Brain microvascular endothelial cell (primary cell): Measurements from ENCODE around the gene CELF2.

Experiments
- DNase-seq: peaks from one replicate; pipeline ENCODE4 v3.0.0-alpha.2; 2020
- H3K27ac ChIP-seq: fragments of 250-450 bp; sonication (Bioruptor Pico); 2 replicates; pipeline ENCODE4 v1.5.1; 2020; ENCODE audit warnings: mild to moderate bottlenecking, moderate library complexity
- H3K27me3 ChIP-seq: fragments of 250-450 bp; sonication (Bioruptor Pico); replicated peaks from 2 replicates; pipeline ENCODE4 v1.5.1; 2020; ENCODE audit warnings: mild to moderate bottlenecking
- H3K36me3 ChIP-seq: fragments of 250-450 bp; sonication (Bioruptor Pico); replicated peaks from 2 replicates; pipeline ENCODE4 v1.5.1; 2020; ENCODE audit warnings: mild to moderate bottlenecking
- H3K4me3 ChIP-seq: 2 replicates; pipeline ENCODE4 v1.5.1; 2011; ENCODE audit warnings: low read depth, mild to moderate bottlenecking, control low read depth, low read length, moderate library complexity
- CTCF ChIP-seq: IDR thresholded peaks from 2 replicates; pipeline ENCODE4 v1.5.1; 2011; ENCODE audit warnings: low read depth, mild to moderate bottlenecking, moderate library complexity, low read length, control low read depth, inconsistent platforms; ENCODE audit errors: missing control alignments
- in situ Hi-C: cut with HindIII; loops from 2 replicates; pipeline ENCODE4 v1.10.0; 2017; ENCODE audit warnings: low sequenced_read_pairs, low pct_ligation_motif_present

Gene CELF2

GRCh38 chr10:11193001-11193551 is 175.4 kb downstream of the CELF2 start:
- TF ChIP-seq CTCF: no peak
- no peak overlapping the region for H3K27ac ChIP-seq
- no peak overlapping the region for H3K4me3 ChIP-seq
- in situ Hi-C loops: no loop called here
- no peak for DNase-seq
- H3K36me3 ChIP-seq: no peaks in the 10 kb centered on the region
- no peaks in the 10 kb centered on the region for H3K27me3 ChIP-seq

- Histone ChIP-seq H3K36me3 (no peaks in the 10 kb centered on the region), H3K27me3 (no peaks in the 10 kb centered on the region), H3K4me3 (no peak overlapping the region), H3K27ac (no peak overlapping the region)
- in situ Hi-C loops: no loop called here
- no peak for DNase-seq
- TF ChIP-seq CTCF: no peak
Observed at GRCh38 chr10:11194859-11195586, 177.4 kb downstream of the CELF2 start.

GRCh38 chr10:11195623-11196022 is 178.0 kb downstream of the CELF2 start:
- H3K36me3 ChIP-seq: no peaks in the 10 kb centered on the region
- no peak for DNase-seq
- TF ChIP-seq CTCF: no peak
- H3K27ac ChIP-seq: no peak overlapping the region
- H3K27me3 ChIP-seq: no peaks in the 10 kb centered on the region
- in situ Hi-C loops: no loop called here
- H3K4me3 ChIP-seq: no peak overlapping the region

- in situ Hi-C loops: no loop called here
Observed at GRCh38 chr10:11197266-11197712, 179.6 kb downstream of the CELF2 start.

GRCh38 chr10:11197878-11198277 is 180.2 kb downstream of the CELF2 start:
- Histone ChIP-seq H3K36me3 (no peaks in the 10 kb centered on the region), H3K4me3 (no peak overlapping the region), H3K27ac (no peak overlapping the region), H3K27me3 (no peaks in the 10 kb centered on the region)
- in situ Hi-C loops: no loop called here
- no peak for TF ChIP-seq CTCF
- no peak for DNase-seq

More at GRCh38 chr10:11197266-11197712, 179.6 kb downstream of the CELF2 start:
- H3K36me3 ChIP-seq: no peaks in the 10 kb centered on the region
- TF ChIP-seq CTCF: no peak
- DNase-seq: no peak
- H3K27ac ChIP-seq: no peak overlapping the region
- H3K27me3 ChIP-seq: no peaks in the 10 kb centered on the region
- no peak overlapping the region for H3K4me3 ChIP-seq
